HG03064 (cell line): ENCODE data around the gene IL6R.
"Not testable (repeated sequence)": the region's sequence is repeated elsewhere in the genome, so short reads cannot be mapped to it uniquely, and the experiment has no call there.

Source experiments
- ATAC-seq: cut with Tn5 transposase; IDR thresholded peaks from one replicate; pipeline ENCODE4 v1.9.1; 2021; ENCODE audit warnings: low read depth; ENCODE audit not compliant: unreplicated experiment

IL6R gene

GRCh38 chr1:154404984-154405746, at the start of gene IL6R:
Gene IL6R, plus strand, starts transcription at chr1:154405343. Its CDS starts 287 bp downstream, at chr1:154405630.
- no peak for ATAC-seq

- ATAC-seq = no peak
These were observed 46.6 kb upstream of the IL6R start for GRCh38 chr1:154358519-154358918.

- ATAC-seq = no peak
These were observed 44.9 kb upstream of the IL6R start for GRCh38 chr1:154360288-154360687.

GRCh38 chr1:154360881-154361280, 44.3 kb upstream of the IL6R start:
- ATAC-seq = not testable (repeated sequence)

- ATAC-seq = no peak
These were observed 43.8 kb upstream of the IL6R start for GRCh38 chr1:154361357-154361756.

GRCh38 chr1:154371436-154371835, 33.7 kb upstream of the IL6R start:
- ATAC-seq = no peak

GRCh38 chr1:154373777-154374357, 31.3 kb upstream of the IL6R start:
- not testable (repeated sequence) for ATAC-seq

GRCh38 chr1:154379301-154379700, 25.8 kb upstream of the IL6R start:
- no peak for ATAC-seq

- no peak for ATAC-seq
These were observed 20.3 kb upstream of the IL6R start for GRCh38 chr1:154384650-154385489.

- ATAC-seq = no peak
These were observed 18.3 kb upstream of the IL6R start for GRCh38 chr1:154386643-154387352.

- ATAC-seq = no peak
These were observed 13.9 kb upstream of the IL6R start for GRCh38 chr1:154391086-154391770.

GRCh38 chr1:154398141-154398540, 7.0 kb upstream of the IL6R start:
- ATAC-seq = no peak

GRCh38 chr1:154398678-154399077, 6.5 kb upstream of the IL6R start:
- no peak for ATAC-seq

- ATAC-seq = no peak
These were observed 4.8 kb upstream of the IL6R start for GRCh38 chr1:154400381-154400801.

GRCh38 chr1:154402409-154402921, 2.7 kb upstream of the IL6R start:
- ATAC-seq = no peak

- no peak for ATAC-seq
These were observed 1.7 kb upstream of the IL6R start for GRCh38 chr1:154403261-154403943.

- no peak for ATAC-seq
These were observed 1.2 kb upstream of the IL6R start for GRCh38 chr1:154403983-154404382.

GRCh38 chr1:154404511-154404931, 622 bp upstream of the IL6R start:
- no peak for ATAC-seq
